HG03025 (cell line): ENCODE measurements around the gene CDC73.
A peak's percentile ranks its signal among the peaks of the same experiment; 100 is the strongest.
"Not testable (repeated sequence)": the region's sequence is repeated elsewhere in the genome, so short reads cannot be mapped to it uniquely, and the experiment has no call there.

Experiments used
- ATAC-seq: cut with Tn5 transposase; IDR thresholded peaks from one replicate; pipeline ENCODE4 v1.9.1; 2021; ENCODE audit warnings: mild to moderate bottlenecking, moderate library complexity; ENCODE audit not compliant: unreplicated experiment, low FRiP score

CDC73 gene

DNA sequence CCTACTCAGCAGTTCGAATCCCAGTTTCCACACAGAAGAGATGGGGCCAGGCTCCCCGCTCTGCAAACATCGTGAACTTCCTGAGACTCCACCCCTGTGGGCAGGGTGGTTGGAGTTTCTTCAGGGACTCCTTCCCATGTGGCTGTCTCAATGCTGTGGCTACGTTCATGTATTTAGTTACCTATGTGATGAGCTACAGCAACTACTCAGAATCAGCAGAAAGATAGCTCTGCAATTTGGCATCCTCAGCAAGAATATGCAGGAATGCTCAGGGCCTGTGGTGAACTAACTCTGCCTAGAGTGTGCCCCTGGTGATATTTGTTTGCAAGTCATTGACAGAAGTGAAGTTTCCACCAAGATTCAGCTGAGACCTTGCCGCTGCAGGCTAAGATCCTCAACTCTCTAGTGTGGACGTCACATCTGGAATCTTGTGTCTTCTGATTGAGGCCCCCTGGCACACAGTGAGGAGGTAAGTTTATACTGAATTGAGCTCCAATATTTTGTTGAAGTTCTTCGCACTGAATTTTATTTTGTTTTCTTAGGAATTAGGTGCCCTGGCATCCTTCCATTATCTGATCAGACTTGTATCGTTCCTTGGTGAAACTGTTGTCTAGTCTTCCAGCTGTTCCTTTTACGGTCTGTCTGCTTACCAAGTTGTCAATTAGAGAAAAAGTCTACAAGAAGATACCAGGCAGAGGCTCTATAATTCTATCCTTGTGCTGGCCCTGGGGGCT, 8.4 kb upstream of the CDC73 start:
- ATAC-seq = no peak

DNA sequence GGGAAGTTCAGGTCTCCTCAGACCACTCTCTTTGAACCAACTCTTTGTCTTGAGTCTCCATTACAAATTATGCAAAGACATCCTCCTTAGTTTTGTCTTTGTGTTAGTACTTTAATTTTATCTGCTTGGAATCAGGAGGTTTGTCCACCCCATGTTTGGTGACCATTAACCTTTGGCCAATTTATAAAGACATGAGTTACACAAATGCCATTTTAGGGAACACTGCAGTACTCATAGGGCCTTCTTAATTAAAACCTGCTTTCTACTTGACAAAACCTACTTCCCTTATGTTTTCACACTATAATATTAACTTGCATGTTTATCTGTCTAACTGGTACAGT, 7.9 kb upstream of the CDC73 start:
- ATAC-seq = no peak

DNA sequence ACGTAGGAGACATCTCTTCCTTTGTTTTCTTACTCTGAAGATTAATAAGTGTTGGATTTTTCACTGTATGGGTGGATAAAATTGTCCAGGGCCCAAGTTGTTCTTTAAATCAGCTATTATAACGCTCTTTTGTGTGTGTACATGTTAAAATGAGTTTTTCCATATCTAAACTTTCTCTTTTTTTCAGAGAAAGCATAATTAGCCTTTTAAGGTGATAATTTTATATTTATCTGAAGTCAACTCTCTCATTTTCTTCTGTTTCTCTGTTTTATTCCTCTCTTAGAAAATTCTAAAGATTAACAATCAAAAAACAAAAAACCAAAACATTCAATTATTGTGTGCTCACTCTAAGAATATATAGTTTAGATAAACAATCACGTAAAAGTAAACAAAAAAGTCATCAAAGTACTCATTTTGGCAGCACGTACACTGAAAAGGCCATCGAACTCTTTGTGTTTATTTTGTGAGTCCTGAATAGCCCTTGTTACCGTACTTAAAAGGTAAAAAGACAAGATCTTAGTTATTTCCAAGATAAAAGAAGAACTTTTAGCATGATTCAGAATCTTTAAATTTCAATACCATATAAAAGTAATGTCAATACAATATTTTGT, 7.2 kb upstream of the CDC73 start:
- no peak for ATAC-seq

DNA sequence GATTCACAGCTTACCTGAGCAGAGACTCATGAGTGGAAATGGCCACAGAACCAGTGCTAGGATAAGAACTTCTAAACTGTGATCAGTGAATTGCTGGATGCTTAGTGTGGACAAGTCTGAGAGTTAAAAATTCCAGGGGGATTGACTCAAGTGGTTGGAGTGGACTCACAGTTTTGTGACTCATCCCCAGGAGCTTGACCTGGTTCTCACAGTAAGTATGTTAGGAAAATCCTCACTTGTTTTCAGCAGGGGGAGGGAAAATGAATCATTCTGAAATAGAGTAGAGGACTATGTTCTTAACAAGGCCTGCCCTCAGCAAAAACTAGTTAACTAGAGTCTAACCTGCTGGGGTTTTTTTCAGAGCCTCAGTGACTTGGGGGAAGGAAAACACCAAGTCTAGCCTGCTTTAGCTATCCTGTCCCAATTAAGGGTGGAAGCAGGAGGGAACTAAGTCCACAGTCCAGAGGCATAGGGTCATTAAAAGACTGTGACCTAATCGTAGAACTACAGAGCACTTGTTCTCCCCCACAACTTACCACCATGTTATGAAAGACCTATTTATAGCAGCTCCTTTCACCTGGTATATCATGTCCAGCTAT, 6.1 kb upstream of the CDC73 start:
- ATAC-seq = no peak

DNA sequence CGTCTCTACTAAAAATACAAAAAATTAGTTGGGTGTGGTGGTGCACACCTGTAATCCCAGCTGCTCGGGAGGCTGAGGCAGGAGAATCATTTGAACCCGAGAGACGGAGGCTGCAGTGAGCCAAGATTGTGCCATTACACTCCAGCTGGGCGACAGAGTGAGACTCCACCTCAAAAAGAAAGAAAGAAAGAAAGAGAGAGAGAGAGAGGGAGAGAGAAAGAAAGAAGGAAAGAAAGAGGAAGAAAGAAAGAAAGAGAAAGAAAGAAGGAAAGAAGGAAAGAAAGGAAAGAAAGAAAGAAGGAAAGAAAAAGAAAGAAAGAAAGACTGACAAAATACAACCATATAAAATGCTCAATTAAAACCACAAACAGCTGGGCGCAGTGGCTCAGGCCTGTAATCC, 4.7 kb upstream of the CDC73 start:
- ATAC-seq = not testable (repeated sequence)

DNA sequence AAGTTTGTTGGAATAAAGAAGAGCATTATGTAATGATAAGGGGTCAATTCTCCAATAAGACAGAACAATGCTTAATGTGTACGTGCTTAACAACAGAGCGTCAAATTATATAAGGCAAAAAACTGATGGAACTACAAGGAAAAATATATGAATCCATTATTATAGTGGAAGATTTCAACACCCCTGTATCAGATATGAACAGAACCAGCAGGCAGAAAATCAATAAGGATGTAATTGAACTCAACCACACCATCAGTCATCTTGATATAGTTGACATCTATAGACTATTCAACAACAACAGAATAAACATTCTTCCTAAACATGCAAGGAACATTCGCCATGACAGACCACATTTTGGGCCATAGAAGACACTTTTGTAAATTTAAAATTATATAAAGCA, 3.6 kb upstream of the CDC73 start:
- no peak for ATAC-seq

DNA sequence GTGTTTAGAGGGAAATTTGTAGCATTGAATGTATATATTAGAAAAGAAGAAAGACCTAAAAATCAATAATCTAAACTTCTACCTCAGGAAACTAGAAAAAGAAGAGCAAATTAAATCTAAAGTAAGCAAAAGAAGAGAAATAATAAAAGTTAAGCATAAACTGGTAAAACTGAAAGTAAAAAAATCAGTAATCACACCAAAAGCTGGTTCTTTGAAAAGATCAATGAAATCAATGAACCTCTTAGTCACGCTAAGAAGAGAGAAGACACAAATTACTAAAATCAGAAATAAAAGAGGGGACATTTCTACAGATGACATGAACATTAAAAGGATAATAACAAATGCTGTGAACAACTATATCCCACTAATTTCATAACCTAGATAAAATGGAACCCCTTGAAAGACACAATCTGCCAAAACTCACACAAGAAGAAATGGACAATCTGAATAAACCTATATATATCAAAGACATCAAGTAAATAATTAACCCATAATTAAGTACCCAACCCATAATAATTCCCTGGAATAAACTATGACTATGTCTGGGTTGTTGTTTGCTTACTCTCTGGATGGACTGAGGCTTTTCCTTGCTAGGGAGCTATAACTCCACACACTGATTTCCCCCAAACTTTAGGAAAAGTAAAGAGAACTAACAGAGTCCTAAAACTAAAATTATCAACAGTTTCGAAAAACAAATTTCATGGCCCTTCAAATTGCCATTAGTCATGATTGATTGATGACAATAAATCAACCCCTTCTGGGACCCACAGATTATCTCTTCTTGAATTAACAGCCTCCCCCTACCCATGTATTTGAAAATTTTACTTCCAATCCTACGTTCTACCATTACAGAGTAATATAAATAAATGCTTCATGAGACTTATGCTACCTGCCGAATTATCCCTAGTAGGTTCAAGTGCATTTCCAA, 2.8 kb upstream of the CDC73 start:
- ATAC-seq = no peak

DNA sequence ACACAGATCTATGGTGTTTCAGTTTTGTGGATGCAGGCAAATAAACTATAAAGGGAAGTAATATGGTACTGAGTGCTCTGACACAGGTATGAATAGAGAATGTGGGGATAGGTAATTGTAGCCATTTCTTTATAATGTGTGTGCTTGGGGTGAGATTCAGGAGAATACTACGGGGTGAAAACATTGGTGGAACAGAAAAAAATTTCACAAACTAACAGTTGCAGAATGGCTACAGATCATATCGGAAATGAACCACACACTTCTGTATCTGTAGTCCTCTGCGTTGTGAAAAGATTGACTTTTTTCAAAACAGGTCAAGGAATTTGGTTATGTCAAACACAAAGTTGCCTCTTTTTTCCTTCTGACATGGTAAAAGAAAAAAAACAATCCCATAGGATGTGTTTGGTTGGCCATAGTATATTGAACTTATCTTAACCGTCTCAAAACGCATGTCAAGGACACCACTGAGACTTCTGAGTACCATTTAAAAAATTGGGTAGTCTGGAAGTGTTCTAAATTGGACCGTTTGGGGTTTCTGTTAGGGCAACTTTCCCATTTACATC, 1.1 kb upstream of the CDC73 start:
- no peak for ATAC-seq

DNA sequence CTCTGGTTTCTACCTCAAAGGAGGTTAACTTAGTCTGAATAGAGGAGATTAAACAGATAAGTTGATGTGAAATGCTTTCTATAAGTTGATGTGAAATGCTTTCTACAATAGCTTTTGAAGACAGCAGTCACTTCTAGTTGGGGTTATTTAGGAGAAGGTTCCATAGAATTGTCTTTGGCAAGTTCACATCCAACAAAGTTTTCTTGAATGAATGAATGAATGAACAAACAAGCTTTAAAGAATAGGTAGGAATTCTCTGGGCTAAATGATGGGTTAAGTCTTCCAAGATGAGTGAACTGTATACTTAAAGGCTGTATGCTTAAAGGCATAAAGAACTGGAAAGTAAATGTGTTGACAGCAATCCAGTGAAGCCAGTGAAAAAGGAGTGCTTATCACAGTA, 1.9 kb downstream of the CDC73 start:
- no peak for ATAC-seq

DNA sequence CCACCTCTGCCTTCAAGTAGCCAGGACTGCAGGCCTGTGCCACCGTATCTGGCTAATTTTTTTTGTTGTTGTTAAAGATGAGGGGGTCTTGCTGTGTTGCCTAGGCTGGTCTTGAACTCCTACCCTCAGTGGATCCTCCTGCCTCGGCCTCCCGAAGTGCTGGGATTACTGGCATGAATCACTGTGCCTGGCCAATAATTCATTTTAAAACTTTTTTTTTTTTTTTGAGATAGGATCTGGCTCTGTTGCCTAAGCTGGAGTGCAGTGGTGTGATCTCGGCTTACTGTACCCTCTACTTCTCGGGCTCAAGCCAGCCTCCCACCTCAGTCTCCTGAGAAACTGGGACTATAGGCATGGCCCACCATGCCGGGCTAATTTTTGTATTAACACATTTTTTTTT, 3.5 kb downstream of the CDC73 start:
- no peak for ATAC-seq

DNA sequence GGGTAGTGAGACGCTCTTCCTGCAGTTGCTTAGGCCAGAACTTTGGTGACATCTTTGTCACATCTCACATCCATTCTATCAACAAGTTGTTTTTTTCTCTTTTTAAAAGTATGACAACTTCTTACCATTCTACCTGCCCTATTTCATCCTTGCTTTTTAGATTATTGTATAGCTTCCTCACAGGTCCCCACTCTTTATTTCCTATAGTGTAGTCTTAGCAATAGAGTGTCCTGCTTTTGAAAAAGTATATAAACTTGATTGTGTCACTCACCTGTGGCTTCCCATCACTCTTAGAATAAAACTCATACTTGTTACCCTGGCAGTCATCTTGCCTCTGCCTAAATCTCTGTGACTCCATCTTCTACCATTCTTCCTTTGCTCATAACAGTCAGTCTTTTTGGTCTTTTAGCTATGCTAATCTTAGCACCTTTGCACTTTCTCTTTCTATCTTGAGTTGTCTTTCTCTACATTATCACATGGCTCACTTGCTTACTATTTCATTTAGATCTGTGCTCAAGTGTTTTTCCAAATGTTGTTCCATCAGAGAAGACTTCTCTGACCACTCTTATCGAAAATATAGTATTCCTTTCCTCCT, 9.5 kb downstream of the CDC73 start:
- peak; percentile 64 for ATAC-seq

DNA sequence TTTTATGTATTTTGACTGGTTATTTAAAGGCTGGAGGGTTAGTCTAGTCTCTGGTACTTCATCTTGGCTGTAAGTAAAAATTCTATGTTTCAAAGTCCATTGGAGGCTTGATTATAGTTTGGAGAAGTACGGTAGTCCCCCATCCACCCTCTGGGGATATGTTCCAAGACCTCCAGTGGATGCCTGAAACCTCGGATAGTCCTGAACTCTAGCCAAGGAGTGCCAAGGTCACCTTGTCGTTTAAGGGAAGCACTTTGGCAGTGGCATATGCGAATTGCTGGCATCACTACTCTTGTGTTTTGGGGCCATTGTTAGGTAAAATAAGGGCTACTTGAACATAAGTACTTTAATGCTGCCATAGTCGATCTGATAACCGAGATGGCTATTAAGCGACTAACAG, 18.4 kb downstream of the CDC73 start:
- ATAC-seq = no peak

DNA sequence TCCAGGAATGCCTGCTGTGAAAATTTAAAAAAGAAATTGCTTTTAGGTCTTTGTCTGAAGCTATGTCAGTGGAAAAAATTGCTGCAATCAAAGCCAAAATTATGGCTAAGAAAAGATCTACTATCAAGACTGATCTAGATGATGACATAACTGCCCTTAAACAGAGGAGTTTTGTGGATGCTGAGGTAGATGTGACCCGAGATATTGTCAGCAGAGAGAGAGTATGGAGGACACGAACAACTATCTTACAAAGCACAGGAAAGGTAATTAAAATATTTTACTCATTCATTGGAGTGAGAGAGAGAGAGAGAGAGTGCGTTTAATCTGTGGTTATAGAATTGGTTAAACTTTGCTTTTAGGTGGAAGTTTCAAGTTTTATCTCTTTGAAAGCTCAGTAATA, 20.0 kb downstream of the CDC73 start:
- ATAC-seq = no peak

DNA sequence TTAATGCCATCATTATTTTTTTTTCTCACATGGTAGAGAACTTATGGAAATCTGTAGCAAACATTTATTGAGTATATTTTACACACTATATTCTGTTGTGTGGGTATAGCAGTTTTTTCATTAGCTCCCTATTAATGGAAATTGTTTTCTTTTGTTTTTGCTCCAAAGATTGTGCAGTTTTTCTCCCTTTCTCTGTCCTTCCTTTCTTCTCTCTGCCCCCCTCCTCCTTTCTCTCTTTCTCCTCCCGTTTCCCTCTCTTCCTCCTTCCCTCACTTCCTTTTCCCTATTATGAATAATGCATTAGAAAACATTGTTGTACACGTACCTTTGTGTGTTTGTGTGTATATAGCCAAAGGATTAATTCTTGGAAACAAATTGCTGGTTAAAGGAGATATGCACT, 20.6 kb downstream of the CDC73 start:
- no peak for ATAC-seq

DNA sequence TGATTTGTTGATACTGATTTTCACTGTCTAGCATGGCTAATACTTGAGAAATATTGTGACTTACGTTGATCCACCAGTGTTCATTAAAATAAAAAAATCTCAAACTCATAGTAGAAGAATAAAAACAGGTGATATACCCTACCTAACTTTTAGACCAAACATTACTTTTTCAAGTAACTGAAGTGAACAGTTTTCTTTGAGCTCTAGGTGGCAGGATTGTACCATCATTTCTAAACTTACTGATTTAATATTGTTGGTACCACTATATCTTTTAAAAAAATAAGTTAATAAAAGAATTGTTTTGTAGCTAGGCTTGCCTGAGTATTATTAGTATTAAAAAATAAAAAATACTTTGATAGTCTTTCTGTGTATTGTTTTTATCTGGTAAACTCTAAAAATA, 21.5 kb downstream of the CDC73 start:
- ATAC-seq = no peak

DNA sequence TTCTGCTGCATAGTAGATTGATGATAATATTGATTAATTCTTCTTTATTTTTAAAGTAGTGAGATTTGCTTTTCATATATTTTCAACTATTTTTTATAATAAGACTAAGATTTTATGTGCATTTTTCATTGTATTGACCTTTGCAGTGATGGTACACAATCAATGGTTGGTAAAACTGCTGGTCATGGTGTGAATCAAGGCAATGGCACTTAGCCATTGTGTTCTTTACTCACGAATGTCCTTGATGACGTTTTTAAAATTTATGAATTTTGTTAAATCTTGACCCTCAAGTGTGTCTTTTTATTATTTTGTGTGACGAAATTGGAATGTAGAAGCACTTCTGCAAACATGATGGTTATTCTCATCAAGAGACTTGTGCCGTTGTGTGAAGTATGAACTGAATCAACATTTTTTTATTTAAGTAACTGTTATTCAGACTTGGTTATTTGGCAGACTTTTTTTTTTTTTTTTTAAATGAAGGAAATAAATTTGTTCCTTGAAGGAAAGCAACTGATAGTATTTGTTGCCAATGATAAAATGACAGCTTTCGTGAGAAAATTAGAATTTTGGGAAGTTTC, 22.6 kb downstream of the CDC73 start:
- ATAC-seq = no peak

DNA sequence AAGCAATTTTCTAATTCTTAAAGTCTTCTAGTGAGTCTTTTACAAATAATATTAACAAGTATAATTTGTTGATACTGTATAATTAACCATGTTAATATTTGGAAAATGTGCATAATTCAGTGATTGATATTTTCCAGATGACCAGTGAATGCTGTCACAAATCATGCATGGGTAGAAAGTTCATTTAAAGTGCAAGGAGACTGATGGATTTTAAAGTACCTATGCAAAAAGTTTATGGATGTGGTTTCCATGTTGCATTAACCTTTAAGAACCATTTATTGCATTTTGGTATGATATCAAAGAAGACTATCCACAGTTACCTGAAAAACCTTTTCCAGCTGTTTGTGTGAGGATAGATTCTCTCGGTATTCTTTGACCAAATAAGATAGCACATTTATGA, 23.2 kb downstream of the CDC73 start:
- ATAC-seq = no peak

DNA sequence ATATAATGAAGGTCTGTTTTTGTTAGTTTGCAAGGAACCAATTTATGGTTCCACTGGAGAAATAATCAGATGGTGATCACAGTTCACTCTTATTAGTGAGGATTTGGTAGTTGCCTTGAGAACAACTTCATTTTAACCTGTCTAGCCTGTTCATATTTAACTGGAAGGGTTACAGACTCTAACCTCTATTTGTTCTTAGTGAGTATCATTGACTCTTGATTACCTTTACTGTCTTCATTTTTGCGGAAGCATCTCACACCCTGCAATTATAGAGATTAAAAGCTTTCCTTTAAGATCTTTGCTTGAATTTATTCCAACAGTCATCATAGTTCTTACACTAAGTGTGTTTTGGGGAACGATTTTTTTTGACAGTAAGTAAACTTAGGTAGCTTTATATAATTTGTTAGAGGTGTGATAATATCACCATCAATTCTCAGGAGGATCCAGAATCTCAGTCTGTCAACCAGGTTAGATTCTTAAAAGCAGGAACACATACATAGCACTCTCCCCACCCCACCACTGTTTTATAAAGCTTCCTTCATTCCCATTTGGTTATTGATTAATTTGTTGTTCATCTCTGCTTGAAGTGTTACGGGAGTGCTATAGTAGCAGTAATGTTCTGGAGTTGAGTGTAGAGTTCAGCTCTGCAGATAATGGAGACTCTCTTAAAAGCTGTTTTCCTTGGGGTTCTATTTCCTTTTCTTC, 34.4 kb downstream of the CDC73 start:
- no peak for ATAC-seq

DNA sequence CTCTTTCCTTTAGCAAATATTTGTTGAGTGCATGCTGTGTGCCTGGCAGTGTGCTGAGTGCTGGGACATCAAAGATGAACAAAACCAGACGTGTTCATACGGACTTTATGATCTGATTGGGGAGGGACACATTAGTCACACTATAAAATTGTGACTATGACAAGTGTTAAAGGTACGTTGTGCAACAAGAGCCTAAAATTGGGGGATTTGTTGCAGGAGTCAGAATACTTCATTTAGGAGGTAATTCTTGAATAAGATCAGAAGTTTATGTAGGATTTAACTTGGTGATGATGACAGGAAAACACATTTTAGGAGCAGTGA, 35.0 kb downstream of the CDC73 start:
- ATAC-seq = no peak

DNA sequence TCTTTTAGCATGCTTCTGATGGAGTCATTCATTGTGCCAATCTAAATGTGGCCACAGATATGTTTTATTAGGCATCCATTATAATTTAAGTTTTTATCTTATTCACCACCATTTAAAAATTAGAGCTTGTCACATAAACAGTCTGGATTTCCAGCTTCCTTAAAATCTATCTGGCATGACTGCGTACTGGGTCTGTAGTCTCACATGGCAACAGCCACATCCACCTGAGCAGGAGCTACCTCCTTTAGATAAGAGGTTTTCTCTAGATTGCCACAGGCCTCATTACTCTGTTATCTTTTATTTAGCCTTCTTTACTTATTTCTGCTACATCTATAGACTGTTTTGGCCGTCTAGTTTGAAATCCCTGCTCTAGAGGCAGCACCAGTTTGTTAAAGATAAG, 35.5 kb downstream of the CDC73 start:
- no peak for ATAC-seq
